GM19023 (cell line): ENCODE results near the gene COX6A2.

ENCODE experiments used
- ATAC-seq: cut with Tn5 transposase; IDR thresholded peaks from one replicate; pipeline ENCODE4 v1.9.1; 2021; ENCODE audit warnings: mild to moderate bottlenecking, moderate library complexity; ENCODE audit not compliant: unreplicated experiment

COX6A2 gene

GRCh38 chr16:31428279-31428597 lies at the start of gene COX6A2:
TSS of gene COX6A2 (minus strand) at chr16:31428360. CDS start at chr16:31428325, 35 bp downstream.
- no peak for ATAC-seq

DNA sequence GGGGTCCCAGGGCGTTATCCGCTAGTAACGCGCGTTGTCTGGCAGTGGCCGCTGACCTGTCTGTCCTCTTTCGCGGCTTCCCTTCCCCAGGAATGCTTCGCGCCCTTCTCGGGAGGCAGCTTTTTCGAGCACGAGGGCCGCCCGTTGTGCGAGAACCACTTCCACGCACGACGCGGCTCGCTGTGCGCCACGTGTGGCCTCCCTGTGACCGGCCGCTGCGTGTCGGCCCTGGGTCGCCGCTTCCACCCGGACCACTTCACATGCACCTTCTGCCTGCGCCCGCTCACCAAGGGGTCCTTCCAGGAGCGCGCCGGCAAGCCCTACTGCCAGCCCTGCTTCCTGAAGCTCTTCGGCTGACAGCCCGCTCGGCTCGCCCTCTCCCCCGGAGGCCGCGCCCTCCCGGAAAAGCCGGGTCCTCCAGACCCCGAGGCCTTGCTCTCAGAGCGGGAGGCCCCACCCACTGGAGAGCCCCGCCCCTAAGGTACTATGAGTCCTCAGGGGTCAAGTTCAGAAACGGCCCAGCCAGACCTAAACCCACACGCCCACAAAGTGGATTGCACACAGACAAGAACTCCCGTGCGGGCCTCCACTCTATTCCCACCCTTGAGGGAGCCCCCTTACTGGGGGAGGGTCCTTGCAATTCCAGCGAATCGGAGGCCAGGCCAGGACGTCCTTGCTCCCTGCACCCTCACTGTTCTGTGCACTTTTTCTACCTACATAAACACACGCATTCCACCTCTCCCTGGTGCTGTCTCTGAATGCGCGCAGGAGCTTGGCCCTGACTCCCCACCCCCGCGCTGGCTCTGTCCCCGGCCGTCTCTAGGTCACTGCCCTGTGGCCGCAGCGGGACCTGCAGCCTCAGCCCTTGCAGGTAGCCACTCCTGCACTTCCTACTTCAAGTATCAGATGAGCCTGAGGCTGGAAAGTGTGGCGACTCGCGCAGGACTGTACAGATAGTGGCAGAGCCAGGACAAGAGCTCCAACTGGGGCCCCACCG lies 49.4 kb upstream of the COX6A2 start:
- peak; percentile 28 for ATAC-seq

GRCh38 chr16:31476303-31477219 lies 48.4 kb upstream of the COX6A2 start:
- peak; percentile 38 for ATAC-seq

DNA sequence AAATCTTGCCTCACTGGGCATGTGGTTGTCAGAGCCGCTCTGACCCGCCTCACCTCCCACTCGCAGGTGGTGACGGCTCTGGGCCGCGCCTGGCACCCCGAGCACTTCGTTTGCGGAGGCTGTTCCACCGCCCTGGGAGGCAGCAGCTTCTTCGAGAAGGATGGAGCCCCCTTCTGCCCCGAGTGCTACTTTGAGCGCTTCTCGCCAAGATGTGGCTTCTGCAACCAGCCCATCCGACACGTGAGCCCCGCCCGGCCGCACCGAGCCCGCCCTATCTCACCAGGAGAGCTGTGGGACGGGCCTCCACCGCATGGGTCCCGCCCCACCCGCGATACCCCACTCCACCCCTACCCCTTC lies 47.8 kb upstream of the COX6A2 start:
- ATAC-seq, result no peak

- ATAC-seq, result no peak
Measured at GRCh38 chr16:31474773-31475738, 46.9 kb upstream of the COX6A2 start.

DNA sequence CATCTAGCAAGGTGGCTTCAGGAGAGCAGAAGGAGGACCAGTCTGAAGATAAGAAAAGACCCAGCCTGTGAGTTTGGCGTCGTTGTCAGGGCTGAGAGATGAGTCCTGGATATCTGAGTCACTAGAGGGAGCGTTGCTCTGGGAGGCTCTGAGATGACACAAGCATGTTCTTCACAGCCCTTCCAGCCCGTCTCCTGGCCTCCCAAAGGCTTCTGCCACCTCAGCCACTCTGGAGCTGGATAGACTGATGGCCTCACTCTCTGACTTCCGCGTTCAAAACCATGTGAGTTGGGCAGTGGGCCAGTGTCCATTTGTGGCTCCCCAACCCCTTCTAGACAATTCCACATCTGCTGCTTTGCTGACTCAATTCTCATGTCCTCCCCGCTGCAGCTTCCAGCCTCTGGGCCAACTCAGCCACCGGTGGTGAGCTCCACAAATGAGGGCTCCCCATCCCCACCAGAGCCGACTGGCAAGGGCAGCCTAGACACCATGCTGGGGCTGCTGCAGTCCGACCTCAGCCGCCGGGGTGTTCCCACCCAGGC lies 46.1 kb upstream of the COX6A2 start:
- ATAC-seq, result no peak

DNA sequence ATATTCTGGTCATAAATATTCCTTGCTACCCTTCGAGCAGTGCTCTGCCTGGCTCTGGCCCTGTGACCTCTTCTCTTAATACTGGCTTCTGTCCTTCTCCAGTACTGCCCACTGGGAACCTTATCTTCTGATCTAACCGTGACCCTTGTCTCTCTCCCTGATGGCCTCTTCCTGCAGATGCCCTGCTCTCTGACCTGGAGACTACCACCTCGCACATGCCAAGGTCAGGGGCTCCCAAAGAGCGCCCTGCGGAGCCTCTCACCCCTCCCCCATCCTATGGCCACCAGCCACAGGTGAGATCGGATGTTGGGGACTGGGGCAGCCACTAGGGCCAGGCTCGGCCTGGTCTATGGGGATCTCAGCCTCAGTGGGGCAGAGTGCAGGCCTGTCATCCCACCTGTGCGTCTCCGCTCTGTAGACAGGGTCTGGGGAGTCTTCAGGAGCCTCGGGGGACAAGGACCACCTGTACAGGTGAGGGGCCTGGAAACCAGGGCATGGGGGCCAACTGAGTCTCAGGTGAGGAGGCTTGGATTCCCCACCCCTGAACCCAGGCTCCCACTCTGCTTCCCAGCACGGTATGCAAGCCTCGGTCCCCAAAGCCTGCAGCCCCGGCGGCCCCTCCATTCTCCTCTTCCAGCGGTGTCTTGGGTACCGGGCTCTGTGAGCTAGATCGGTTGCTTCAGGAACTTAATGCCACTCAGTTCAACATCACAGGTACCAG lies 45.3 kb upstream of the COX6A2 start:
- no peak for ATAC-seq

- no peak for ATAC-seq
Measured at GRCh38 chr16:31472709-31473203, 44.6 kb upstream of the COX6A2 start.

DNA sequence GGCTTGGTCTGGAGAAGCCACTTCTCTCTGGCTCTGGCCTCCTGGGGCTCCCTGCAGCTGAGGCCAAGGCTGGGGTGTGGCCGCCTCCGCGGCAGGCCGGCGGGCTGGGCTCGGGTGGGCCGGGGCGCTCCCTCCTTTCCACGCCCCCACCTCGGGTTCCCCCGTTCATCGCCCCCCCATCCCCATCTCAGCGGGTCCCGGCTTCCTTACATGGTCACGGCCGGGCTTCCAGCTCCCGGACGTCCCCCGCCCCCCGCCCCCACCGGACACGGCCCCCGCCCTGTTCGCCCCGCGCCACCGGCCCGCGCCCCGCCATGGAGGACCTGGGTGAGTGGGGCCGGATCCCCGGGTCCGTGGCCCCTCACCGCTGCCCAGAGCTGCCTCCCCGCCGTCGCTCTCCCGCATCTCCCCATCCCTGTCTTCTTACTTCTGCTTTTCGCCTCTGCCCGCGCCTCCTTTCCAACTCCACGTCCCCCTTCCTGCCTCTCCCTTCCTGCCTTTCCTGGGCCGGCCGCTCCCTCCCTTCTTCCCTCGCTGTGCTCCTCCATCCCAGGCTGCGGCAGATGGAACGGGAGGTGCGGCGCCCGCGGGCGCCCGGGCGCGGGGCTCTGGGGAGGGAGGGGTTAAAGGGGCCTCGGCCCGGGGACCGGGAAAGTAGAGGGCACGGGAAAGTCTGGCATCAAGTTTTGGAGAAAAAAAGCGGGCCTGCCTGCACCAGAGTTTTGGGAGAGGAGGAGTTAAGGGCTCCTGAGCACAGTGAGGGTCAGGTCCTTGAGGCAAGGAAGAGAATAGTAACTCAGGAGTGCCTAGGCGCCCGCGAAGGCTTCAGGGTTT lies 43.9 kb upstream of the COX6A2 start, which contains the start of gene TGFB1I1:
Gene TGFB1I1, plus strand, starts transcription at position 278 of the 834 bp plus-strand sequence. Its CDS starts 37 bp downstream, at position 315.
- ATAC-seq, result no peak

- no peak for ATAC-seq
Measured at GRCh38 chr16:31471241-31471874, 43.2 kb upstream of the COX6A2 start.

DNA sequence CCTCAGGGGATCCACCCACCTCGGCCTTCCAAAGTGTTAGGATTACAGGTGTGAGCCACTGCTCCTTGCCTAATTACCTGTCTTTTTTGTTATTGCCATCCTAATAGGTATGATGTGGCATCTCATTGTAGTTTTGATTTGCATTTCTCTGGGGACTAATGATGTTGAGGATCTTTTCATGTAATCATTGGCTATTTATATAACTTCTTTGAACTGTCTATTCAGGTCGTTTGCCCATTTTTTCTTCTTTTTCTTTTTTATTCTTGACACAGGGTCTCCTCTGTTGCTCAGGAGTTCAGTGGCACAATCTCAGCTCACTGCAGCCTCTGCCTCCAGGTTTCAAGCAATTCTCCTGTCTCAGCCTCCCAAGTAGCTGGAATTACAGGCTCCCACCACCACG lies 42.5 kb upstream of the COX6A2 start:
- ATAC-seq, result no peak

DNA sequence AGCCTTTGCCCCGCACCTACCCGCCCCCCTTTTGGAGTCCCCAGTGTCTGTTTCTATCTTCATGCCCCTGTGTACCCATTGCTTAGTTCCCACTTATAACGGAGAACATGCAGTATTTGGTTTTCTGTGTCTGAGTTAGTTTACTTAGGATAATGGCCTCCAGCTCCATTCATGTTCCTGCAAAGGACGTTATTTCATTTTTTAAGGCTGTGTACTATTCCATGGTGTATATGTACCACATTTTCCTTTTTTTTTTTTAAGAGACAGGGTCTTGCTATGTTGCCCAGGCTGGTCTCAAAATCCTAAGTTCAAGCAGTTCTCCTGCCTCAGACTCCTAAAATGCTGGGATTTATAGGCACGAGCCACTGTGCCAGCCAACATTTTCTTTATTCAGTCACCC lies 39.7 kb upstream of the COX6A2 start:
- no peak for ATAC-seq

GRCh38 chr16:31467151-31467773 lies 39.1 kb upstream of the COX6A2 start:
- ATAC-seq, result no peak

GRCh38 chr16:31466381-31466841 lies 38.3 kb upstream of the COX6A2 start:
- no peak for ATAC-seq

DNA sequence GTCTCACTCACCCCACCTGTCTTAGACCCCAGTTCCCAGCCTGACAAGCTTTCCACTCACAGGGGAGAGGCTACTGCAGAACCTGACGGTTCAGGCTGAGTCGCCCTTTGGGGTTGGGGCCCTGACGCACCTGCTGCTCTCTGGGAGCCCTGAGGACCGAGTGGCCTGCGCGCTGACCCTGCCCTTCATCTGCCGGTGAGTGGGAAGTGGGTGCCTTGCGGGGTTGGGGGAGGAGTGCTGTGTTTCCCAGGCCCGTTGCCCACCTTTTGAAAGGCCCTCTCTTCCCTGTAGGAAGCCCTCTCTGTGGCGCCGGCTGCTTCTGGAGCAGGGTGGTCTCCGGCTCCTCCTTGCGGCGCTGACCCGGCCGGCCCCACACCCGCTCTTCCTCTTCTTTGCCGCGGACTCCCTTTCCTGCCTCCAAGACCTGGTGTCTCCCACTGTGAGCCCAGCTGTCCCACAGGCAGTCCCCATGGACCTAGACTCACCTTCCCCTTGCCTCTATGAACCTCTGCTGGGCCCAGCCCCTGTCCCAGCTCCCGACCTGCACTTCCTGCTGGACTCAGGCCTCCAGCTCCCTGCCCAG lies 37.7 kb upstream of the COX6A2 start:
- no peak for ATAC-seq

DNA sequence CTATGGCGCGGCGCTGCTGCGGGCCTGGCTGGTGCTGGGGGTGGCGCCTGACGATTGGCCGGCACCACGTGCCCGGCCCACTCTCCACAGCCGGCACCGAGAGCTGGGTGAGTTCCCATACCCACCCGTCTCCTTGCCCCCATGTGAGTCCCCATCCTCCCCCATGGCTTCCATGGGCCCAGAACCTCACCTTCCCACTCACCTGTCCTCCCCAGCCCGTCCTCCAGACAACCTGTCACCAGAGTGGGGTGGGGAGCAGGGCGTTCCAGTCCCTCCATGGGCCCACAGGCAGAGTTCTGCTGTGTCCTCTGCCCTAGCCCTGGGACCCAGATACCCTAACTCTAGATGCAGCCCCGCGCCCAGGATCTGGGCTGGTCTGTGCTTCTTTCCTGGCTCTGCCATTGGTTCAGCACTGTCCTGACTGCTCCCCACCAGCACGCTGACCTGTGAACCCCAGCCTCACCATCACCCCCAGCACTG lies 36.7 kb upstream of the COX6A2 start:
- ATAC-seq, result no peak

GRCh38 chr16:31464348-31464769 lies 36.2 kb upstream of the COX6A2 start:
- no peak for ATAC-seq
